NCI-H146 treated with DMSO at 0.1 percent for 48 hours (cell line): Measurements from ENCODE around the gene HOOK1.
"Not testable (repeated sequence)": the region's sequence is repeated elsewhere in the genome, so short reads cannot be mapped to it uniquely, and the experiment has no call there.

Source experiments
- DNase-seq: peaks from one replicate; lab custom pipeline; 2025; ENCODE audit not compliant: unreplicated experiment; lab: John Stamatoyannopoulos, UW

HOOK1 gene

GRCh38 chr1:59819566-59820438 lies 5.1 kb downstream of the HOOK1 start:
- no peak for DNase-seq

- DNase-seq: no peak
Measured at GRCh38 chr1:59827055-59827643, 12.4 kb downstream of the HOOK1 start.

- DNase-seq: no peak
Measured at GRCh38 chr1:59828160-59828559, 13.4 kb downstream of the HOOK1 start.

- no peak for DNase-seq
Measured at GRCh38 chr1:59831529-59831928, 16.8 kb downstream of the HOOK1 start.

- DNase-seq: no peak
Measured at GRCh38 chr1:59833022-59833421, 18.3 kb downstream of the HOOK1 start.

- DNase-seq: no peak
Measured at GRCh38 chr1:59833991-59834390, 19.2 kb downstream of the HOOK1 start.

GRCh38 chr1:59837857-59838256 lies 23.1 kb downstream of the HOOK1 start:
- DNase-seq: not testable (repeated sequence)

- no peak for DNase-seq
Measured at GRCh38 chr1:59845091-59845490, 30.3 kb downstream of the HOOK1 start.

GRCh38 chr1:59846209-59846894 lies 31.6 kb downstream of the HOOK1 start:
- DNase-seq: no peak

- DNase-seq: no peak
Measured at GRCh38 chr1:59846895-59847282, 32.1 kb downstream of the HOOK1 start.

GRCh38 chr1:59852117-59852516 lies 37.4 kb downstream of the HOOK1 start:
- no peak for DNase-seq

GRCh38 chr1:59855297-59855696 lies 40.5 kb downstream of the HOOK1 start:
- DNase-seq: not testable (repeated sequence)

GRCh38 chr1:59856725-59857338 lies 42.1 kb downstream of the HOOK1 start:
- DNase-seq: peak; percentile 40

- no peak for DNase-seq
Measured at GRCh38 chr1:59857679-59858354, 43.1 kb downstream of the HOOK1 start.

GRCh38 chr1:59866462-59866861 lies 51.7 kb downstream of the HOOK1 start:
- DNase-seq: no peak

GRCh38 chr1:59871746-59872145 lies 57.0 kb downstream of the HOOK1 start:
- no peak for DNase-seq

GRCh38 chr1:59877108-59877682 lies 62.4 kb downstream of the HOOK1 start:
- no peak for DNase-seq

GRCh38 chr1:59878370-59878769 lies 63.6 kb downstream of the HOOK1 start:
- no peak for DNase-seq

- peak; percentile 42 for DNase-seq
Measured at GRCh38 chr1:59879574-59879973, 64.8 kb downstream of the HOOK1 start.

GRCh38 chr1:59879996-59880505 lies 65.3 kb downstream of the HOOK1 start:
- no peak for DNase-seq
